Neural progenitor cell (in vitro differentiated cells): ENCODE data around the gene PRKCA. TPM values are rescaled to one million over a fixed set of nuclear protein-coding genes. Genes with fewer than 3 reads are reported as not detected.
"Not testable (repeated sequence)": the region's sequence is repeated elsewhere in the genome, so short reads cannot be mapped to it uniquely, and the experiment has no call there.

ENCODE experiments used
- DNase-seq: peaks from one replicate; pipeline ENCODE4 v3.0.0-alpha.2; 2016; ENCODE audit warnings: low spot score
- H2AFZ ChIP-seq: fragments of 200-600 bp; sonication (generic); replicated peaks from 2 replicates; pipeline ENCODE4 v1.6.1; 2016; ENCODE audit warnings: antibody characterized with exemption
- H3F3A ChIP-seq: fragments of 200-600 bp; sonication (generic); 2 replicates; pipeline ENCODE4 v1.6.1; 2016; ENCODE audit warnings: antibody characterized with exemption, low read depth
- H3K27ac ChIP-seq: fragments of 200-600 bp; sonication (generic); 2 replicates; pipeline ENCODE4 v1.5.1; 2016; ENCODE audit warnings: mild to moderate bottlenecking
- H3K27me3 ChIP-seq: fragments of 200-600 bp; sonication (generic); 2 replicates; pipeline ENCODE4 v1.6.1; 2016; ENCODE audit warnings: mild to moderate bottlenecking, moderate library complexity
- H3K36me3 ChIP-seq: fragments of 200-600 bp; sonication (generic); 2 replicates; pipeline ENCODE4 v1.5.1; 2016
- H3K4me1 ChIP-seq: fragments of 200-600 bp; sonication (generic); 2 replicates; pipeline ENCODE4 v1.6.1; 2016; ENCODE audit warnings: mixed run types
- H3K4me2 ChIP-seq: fragments of 200-600 bp; sonication (generic); 2 replicates; pipeline ENCODE4 v1.6.1; 2016
- H3K4me3 ChIP-seq: fragments of 200-600 bp; sonication (generic); 2 replicates; pipeline ENCODE4 v1.5.1; 2016
- H3K79me2 ChIP-seq: fragments of 200-600 bp; sonication (generic); 2 replicates; pipeline ENCODE4 v1.6.1; 2016; ENCODE audit warnings: low read depth
- H3K9ac ChIP-seq: fragments of 200-600 bp; sonication (generic); 2 replicates; pipeline ENCODE4 v1.6.1; 2016
- H3K9me3 ChIP-seq: fragments of 200-600 bp; sonication (generic); 2 replicates; pipeline ENCODE4 v1.5.1; 2016; ENCODE audit warnings: low read depth
- H4K20me1 ChIP-seq: fragments of 200-600 bp; sonication (generic); 2 replicates; pipeline ENCODE4 v1.6.1; 2016; ENCODE audit warnings: low read depth
- H3K27ac Mint-ChIP-seq: 3 replicates; pipeline ENCODE4 v1.8.0; 2021; ENCODE audit warnings: mixed read lengths
- H3K27me3 Mint-ChIP-seq: 2 replicates; pipeline ENCODE4 v1.8.0; 2022; ENCODE audit warnings: low read depth, mild to moderate bottlenecking, inconsistent platforms, moderate library complexity, mixed read lengths; ENCODE audit not compliant: insufficient read depth
- H3K36me3 Mint-ChIP-seq: 3 replicates; pipeline ENCODE4 v1.8.0; 2021; ENCODE audit warnings: mixed read lengths
- H3K4me1 Mint-ChIP-seq: 3 replicates; pipeline ENCODE4 v1.8.0; 2021; ENCODE audit warnings: mixed read lengths
- H3K4me3 Mint-ChIP-seq: 3 replicates; pipeline ENCODE4 v1.8.0; 2021; ENCODE audit warnings: mild to moderate bottlenecking, moderate library complexity, mixed read lengths
- H3K9me3 Mint-ChIP-seq: 3 replicates; pipeline ENCODE4 v1.8.0; 2020; ENCODE audit warnings: mixed read lengths
- EZH2 ChIP-seq: fragments of 200-600 bp; sonication (generic); IDR thresholded peaks from 2 replicates; pipeline ENCODE4 v1.6.1; 2017; ENCODE audit warnings: antibody characterized with exemption, mild to moderate bottlenecking, moderate library complexity
- EZH2phosphoT487 ChIP-seq: fragments of 200-600 bp; sonication (generic); IDR thresholded peaks from 2 replicates; pipeline ENCODE4 v1.6.1; 2017; ENCODE audit warnings: antibody characterized with exemption
- total RNA-seq: library from RNA; depleted of rRNA; stranded (reverse); fragments of >200 nt; gene quantifications from 2 replicates; pipeline ENCODE4 v1.2.3, GENCODE V29; 2015; ENCODE audit warnings: low replicate concordance
- TF ChIP-seq, protein P1 (sequence below): fragments of 200-600 bp; sonication (generic); IDR thresholded peaks from 2 replicates; pipeline ENCODE4 v1.5.1; 2017; ENCODE audit warnings: antibody characterized with exemption, mild to moderate bottlenecking

The PRKCA gene
- 1.7 and 2.1 TPM in 2 replicates for total RNA-seq

DNA sequence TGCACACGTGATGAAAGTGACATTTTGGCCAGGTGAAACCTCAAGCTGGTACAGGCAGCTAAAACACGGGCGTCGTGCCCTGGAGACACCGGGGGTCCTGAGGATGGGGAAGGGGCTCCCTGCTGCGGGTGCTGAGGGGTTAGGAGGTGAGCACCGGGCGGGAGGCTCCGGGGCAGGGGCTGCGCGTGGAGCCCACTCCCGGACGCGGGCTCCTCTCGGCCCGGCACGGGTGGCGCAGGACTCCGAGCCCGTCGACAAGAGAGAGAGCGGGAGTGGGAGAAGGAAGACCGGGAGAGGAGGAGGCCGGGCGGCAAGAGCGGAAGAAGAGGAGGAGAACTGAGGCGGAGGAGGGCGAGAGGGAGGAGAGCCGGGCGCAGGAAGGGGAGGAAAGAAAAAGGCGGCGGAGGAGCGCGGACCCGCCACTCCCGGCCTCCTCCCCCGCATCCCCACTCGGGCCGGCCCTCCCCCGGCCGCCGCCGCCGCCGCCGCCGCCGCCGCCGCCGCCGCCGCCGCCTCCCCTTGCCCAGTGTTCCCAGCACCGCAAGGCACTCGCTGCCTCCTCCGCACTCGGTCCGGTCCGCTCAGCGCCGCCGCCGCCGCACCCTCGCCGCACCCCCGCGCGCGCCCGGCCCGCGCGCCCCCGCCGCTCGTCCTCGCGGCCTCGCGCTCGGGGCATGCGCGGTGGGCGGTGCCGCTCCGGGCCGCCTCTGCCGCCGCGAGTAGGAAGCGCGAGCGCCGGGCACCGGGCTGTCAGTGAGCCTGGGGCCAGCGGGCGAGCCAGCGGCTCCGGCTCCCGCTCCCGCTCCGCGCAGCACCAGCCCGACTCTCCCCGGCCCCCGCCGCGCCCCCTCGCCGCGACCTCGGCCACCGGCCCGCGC, at the start of gene PRKCA:
Gene PRKCA (plus strand): TSS at position 750 of the 878 bp plus-strand sequence.
- H3K27ac Mint-ChIP-seq, result peak within 1 kb of the TSS; percentile 82
- Histone ChIP-seq H3K4me2 (peak within 1 kb of the TSS; percentile 98), H3K79me2 (no peaks in the 10 kb centered on the region), H3K9me3 (no peaks in the 10 kb centered on the region), H3K27ac (no peak within 1 kb of the TSS), H3F3A (peaks cover 34% of the 10 kb centered on the region), H3K36me3 (no peaks in the 10 kb centered on the region), H3K4me1 (peaks cover 27% of the 10 kb centered on the region), H3K9ac (no peak within 1 kb of the TSS), H2AFZ (peak within 1 kb of the TSS; percentile 98), H4K20me1 (peaks cover 17% of the 10 kb centered on the region), H3K27me3 (peaks cover 80% of the 10 kb centered on the region), H3K4me3 (peak within 1 kb of the TSS; percentile 82)
- DNase-seq, result peak; percentile 92
- H3K9me3 Mint-ChIP-seq, result peaks cover 3% of the 10 kb centered on the region
- peak; percentile 59 for TF ChIP-seq EZH2phosphoT487
- TF ChIP-seq EZH2, result peak; percentile 66
- TF ChIP-seq, protein P1, sequence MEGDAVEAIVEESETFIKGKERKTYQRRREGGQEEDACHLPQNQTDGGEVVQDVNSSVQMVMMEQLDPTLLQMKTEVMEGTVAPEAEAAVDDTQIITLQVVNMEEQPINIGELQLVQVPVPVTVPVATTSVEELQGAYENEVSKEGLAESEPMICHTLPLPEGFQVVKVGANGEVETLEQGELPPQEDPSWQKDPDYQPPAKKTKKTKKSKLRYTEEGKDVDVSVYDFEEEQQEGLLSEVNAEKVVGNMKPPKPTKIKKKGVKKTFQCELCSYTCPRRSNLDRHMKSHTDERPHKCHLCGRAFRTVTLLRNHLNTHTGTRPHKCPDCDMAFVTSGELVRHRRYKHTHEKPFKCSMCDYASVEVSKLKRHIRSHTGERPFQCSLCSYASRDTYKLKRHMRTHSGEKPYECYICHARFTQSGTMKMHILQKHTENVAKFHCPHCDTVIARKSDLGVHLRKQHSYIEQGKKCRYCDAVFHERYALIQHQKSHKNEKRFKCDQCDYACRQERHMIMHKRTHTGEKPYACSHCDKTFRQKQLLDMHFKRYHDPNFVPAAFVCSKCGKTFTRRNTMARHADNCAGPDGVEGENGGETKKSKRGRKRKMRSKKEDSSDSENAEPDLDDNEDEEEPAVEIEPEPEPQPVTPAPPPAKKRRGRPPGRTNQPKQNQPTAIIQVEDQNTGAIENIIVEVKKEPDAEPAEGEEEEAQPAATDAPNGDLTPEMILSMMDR, result no peak
- peaks cover 17% of the 10 kb centered on the region for H3K27me3 Mint-ChIP-seq
- peaks cover 38% of the 10 kb centered on the region for H3K4me1 Mint-ChIP-seq
- H3K36me3 Mint-ChIP-seq, result peaks cover 4% of the 10 kb centered on the region
- peak within 1 kb of the TSS; percentile 95 for H3K4me3 Mint-ChIP-seq

DNA sequence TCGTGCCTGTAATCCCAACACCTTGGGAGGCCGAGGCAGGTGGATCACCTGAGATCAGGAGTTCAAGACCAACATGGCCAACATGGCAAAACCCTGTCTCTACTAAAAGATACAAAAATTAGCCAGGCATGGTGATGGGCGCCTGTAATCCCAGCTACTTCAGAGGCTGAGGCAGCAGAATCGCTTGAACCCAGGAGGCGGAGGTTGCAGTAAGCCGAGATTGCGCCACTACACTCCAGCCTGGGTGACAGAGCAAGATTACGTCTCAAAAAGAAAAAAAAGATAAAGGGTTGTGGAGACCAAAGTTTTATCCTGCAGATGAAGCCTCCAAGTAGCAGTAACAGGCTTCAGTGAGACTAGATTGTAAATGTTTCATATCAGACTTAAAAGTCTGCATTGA, 49.0 kb upstream of the PRKCA start:
- DNase-seq, H3K79me2 ChIP-seq, H3K4me3 ChIP-seq, H3K9ac ChIP-seq, H3K4me1 ChIP-seq, H3K9me3 ChIP-seq, H3K4me2 ChIP-seq, H3F3A ChIP-seq, H3K27ac Mint-ChIP-seq, H3K9me3 Mint-ChIP-seq, H3K27me3 ChIP-seq, H3K36me3 ChIP-seq, H3K4me3 Mint-ChIP-seq, H3K36me3 Mint-ChIP-seq, H3K27ac ChIP-seq, H2AFZ ChIP-seq, H3K27me3 Mint-ChIP-seq, H4K20me1 ChIP-seq, H3K4me1 Mint-ChIP-seq: not testable (repeated sequence)

DNA sequence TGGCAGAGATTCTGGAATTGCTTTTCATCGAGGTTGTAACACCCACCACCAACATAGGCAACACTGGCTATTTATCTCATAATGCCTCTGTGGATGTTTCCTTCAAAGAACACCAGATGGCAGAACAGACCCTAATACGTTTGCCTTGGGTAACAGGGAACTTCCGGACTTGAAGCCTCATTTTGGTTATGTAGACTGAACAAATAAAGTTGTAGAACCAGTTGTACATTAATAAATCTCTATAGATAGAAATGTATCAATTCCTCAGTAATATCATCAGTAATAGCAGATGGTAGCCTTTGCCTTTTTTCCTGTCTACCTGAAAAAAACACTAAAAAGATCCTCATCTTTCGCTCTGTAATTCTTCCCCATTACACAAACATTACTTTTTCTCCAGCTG, 47.3 kb upstream of the PRKCA start:
- Mint-ChIP-seq H3K27me3 (peaks cover 10% of the 10 kb centered on the region), H3K4me3 (no peak overlapping the region), H3K36me3 (no peaks in the 10 kb centered on the region), H3K4me1 (peaks cover 12% of the 10 kb centered on the region), H3K9me3 (no peaks in the 10 kb centered on the region), H3K27ac (no peak overlapping the region)
- Histone ChIP-seq H3K9me3 (no peaks in the 10 kb centered on the region), H3F3A (peaks cover 3% of the 10 kb centered on the region), H3K36me3 (no peaks in the 10 kb centered on the region), H3K4me1 (peaks cover 4% of the 10 kb centered on the region), H4K20me1 (no peaks in the 10 kb centered on the region), H3K79me2 (no peaks in the 10 kb centered on the region), H2AFZ (no peak overlapping the region), H3K27me3 (no peaks in the 10 kb centered on the region), H3K4me3 (no peak overlapping the region), H3K27ac (no peak overlapping the region), H3K4me2 (no peak overlapping the region), H3K9ac (no peak overlapping the region)
- peak; percentile 73 for DNase-seq
- TF ChIP-seq, protein P1, result peak; percentile 82
- TF ChIP-seq EZH2phosphoT487, result no peak

DNA sequence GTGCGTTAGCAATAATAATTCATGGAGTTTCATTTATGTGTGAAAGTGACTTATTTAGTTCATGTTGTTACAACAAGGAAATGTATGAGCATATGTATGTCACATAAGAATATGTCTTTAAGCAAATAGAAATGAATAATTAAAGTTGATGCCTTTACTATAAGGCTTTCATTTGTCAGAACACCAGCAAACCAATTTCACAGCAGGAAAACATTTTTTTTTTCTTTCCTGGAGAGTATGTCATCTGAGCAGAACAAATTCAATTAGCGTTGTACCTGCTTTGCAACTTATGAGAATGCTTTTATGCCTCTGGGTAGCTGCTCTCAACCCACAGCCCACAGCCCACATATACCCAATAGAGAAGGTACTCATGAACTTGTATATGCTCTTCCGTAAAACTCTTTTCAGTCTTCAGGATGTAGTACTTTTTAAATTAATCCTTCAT, 46.9 kb upstream of the PRKCA start:
- no peaks in the 10 kb centered on the region for H3K79me2 ChIP-seq
- peaks cover 7% of the 10 kb centered on the region for H3F3A ChIP-seq
- H4K20me1 ChIP-seq, result no peaks in the 10 kb centered on the region
- Mint-ChIP-seq H3K4me3 (no peak overlapping the region), H3K27me3 (peaks cover 10% of the 10 kb centered on the region), H3K36me3 (no peaks in the 10 kb centered on the region), H3K4me1 (peaks cover 16% of the 10 kb centered on the region), H3K27ac (no peak overlapping the region), H3K9me3 (no peaks in the 10 kb centered on the region)
- DNase-seq, result no peak
- no peak overlapping the region for H3K4me3 ChIP-seq
- no peak overlapping the region for H3K9ac ChIP-seq
- H3K27ac ChIP-seq, result no peak overlapping the region
- TF ChIP-seq EZH2, result no peak
- TF ChIP-seq, protein P1, result no peak
- no peaks in the 10 kb centered on the region for H3K27me3 ChIP-seq
- H3K36me3 ChIP-seq, result no peaks in the 10 kb centered on the region
- no peaks in the 10 kb centered on the region for H3K9me3 ChIP-seq
- peaks cover 8% of the 10 kb centered on the region for H3K4me1 ChIP-seq
- H3K4me2 ChIP-seq, result no peak overlapping the region
- no peak overlapping the region for H2AFZ ChIP-seq
